Measurements from ENCODE around the gene SLC32A1. TPM values are rescaled to one million over a fixed set of nuclear protein-coding genes. Genes with fewer than 3 reads are reported as not detected.
A peak's percentile ranks its signal among the peaks of the same experiment; 100 is the strongest.

Gene SLC32A1
- total and polyA plus RNA-seq, 2 of the 13 experiments (the other 11 are each of a cell fraction or from before 2014, with no cell fraction given) = not detected

GRCh38 chr20:38692436-38693411 lies 31.6 kb upstream of the SLC32A1 start (continued):
- TF ChIP-seq ZBTB46 (CRISPR knock-in tag; IDR thresholded peaks at IDR 0.05; ENCODE audit: borderline replicate concordance) = no peak
- peak; percentile 72 for TF ChIP-seq ZNF709 (CRISPR knock-in tag; IDR thresholded peaks at IDR 0.05)
- no peak for TF ChIP-seq PAF1 (CRISPR knock-in tag; IDR thresholded peaks at IDR 0.05)
- TF ChIP-seq ZNF784 (CRISPR knock-in tag; IDR thresholded peaks at IDR 0.05; ENCODE audit: borderline replicate concordance) = 0 out of 2 replicates have a peak, but pooled peaks have one; percentile 29
- no peak for TF ChIP-seq NR1H2 (CRISPR knock-in tag; IDR thresholded peaks at IDR 0.05; ENCODE audit: borderline replicate concordance, low read depth)
- TF ChIP-seq ERF (CRISPR knock-in tag; IDR thresholded peaks at IDR 0.05) = peak; percentile 97
- TF ChIP-seq, protein P1, sequence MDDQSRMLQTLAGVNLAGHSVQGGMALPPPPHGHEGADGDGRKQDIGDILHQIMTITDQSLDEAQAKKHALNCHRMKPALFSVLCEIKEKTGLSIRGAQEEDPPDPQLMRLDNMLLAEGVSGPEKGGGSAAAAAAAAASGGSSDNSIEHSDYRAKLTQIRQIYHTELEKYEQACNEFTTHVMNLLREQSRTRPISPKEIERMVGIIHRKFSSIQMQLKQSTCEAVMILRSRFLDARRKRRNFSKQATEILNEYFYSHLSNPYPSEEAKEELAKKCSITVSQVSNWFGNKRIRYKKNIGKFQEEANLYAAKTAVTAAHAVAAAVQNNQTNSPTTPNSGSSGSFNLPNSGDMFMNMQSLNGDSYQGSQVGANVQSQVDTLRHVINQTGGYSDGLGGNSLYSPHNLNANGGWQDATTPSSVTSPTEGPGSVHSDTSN (CRISPR knock-in tag; IDR thresholded peaks at IDR 0.05; ENCODE audit: borderline replicate concordance) = no peak
- peak; percentile 99 for TF ChIP-seq KLF11 (CRISPR knock-in tag; IDR thresholded peaks at IDR 0.05)
- peak; percentile 31 for TF ChIP-seq ZNF883 (CRISPR knock-in tag; IDR thresholded peaks at IDR 0.05; ENCODE audit: not compliant biosample characterization)
- TF ChIP-seq EHMT2 (IDR thresholded peaks at IDR 0.05; ENCODE audit: borderline replicate concordance, low read depth, low read length) = peak; percentile 100
- TF ChIP-seq ZNF12 (CRISPR knock-in tag; IDR thresholded peaks at IDR 0.05) = peak; percentile 89
- TF ChIP-seq ZNF501 (CRISPR knock-in tag; IDR thresholded peaks at IDR 0.05) = 0 out of 2 replicates have a peak, but pooled peaks have one; percentile 25
- no peak for TF ChIP-seq FOSL1 (CRISPR knock-in tag; IDR thresholded peaks at IDR 0.05; ENCODE audit: borderline replicate concordance)
- no peak for TF ChIP-seq PLRG1 (conservative IDR thresholded peaks at IDR 0.05)
- TF ChIP-seq PHB2 (IDR thresholded peaks at IDR 0.05; ENCODE audit: partially characterized antibody) = no peak
- TF ChIP-seq ARNT2 (CRISPR knock-in tag; IDR thresholded peaks at IDR 0.05; ENCODE audit: low read depth) = peak; percentile 90
- TF ChIP-seq ZNF562 (CRISPR knock-in tag; IDR thresholded peaks at IDR 0.05; ENCODE audit: borderline replicate concordance) = peak; percentile 15; the same call in 1 of the 2 replicates
- peak; percentile 92; the same call in 1 of the 2 replicates for TF ChIP-seq MTA3 (CRISPR knock-in tag; IDR thresholded peaks at IDR 0.05)
- 0 out of 2 replicates have a peak, but pooled peaks have one; percentile 19 for TF ChIP-seq HCFC1 (IDR thresholded peaks at IDR 0.05; ENCODE audit: low read depth, low read length)
- peak; percentile 73 for TF ChIP-seq FOXA3 (CRISPR knock-in tag; IDR thresholded peaks at IDR 0.05)
- no peak for TF ChIP-seq CENPT (CRISPR knock-in tag; IDR thresholded peaks at IDR 0.05; ENCODE audit: low read depth)
- TF ChIP-seq, protein P2, sequence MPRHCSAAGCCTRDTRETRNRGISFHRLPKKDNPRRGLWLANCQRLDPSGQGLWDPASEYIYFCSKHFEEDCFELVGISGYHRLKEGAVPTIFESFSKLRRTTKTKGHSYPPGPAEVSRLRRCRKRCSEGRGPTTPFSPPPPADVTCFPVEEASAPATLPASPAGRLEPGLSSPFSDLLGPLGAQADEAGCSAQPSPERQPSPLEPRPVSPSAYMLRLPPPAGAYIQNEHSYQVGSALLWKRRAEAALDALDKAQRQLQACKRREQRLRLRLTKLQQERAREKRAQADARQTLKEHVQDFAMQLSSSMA (CRISPR knock-in tag; IDR thresholded peaks at IDR 0.05) = no peak
- no peak; the same call in 1 of the 2 replicates for TF ChIP-seq ARHGAP35 (CRISPR knock-in tag; IDR thresholded peaks at IDR 0.05; ENCODE audit: borderline replicate concordance)
- TF ChIP-seq LBX2 (CRISPR knock-in tag; IDR thresholded peaks at IDR 0.05; ENCODE audit: borderline replicate concordance) = peak; percentile 49; the same call in 1 of the 2 replicates
- peak; percentile 88; the same call in 1 of the 2 replicates for TF ChIP-seq NKX3-1 (CRISPR knock-in tag; IDR thresholded peaks at IDR 0.05)
